Measurements from ENCODE around the gene LGALS9.

LGALS9 gene

GRCh38 chr17:27600471-27600870, 30.5 kb upstream of the LGALS9 start:
- no peak overlapping the region for H3K27ac ChIP-seq
- H3K9me3 ChIP-seq (ENCODE audit: severe bottlenecking) = no peaks in the 10 kb centered on the region
- H3K27me3 ChIP-seq (ENCODE audit: insufficient read depth, low read depth, severe bottlenecking) = no peaks in the 10 kb centered on the region
- peaks cover 57% of the 10 kb centered on the region for H3K36me3 ChIP-seq
- TF ChIP-seq CTCF (IDR thresholded peaks at IDR 0.05; ENCODE audit: low read depth, low read length) = no peak
- H3K4me3 ChIP-seq (ENCODE audit: low read depth, low read length) = no peak overlapping the region
- no peak for DNase-seq

GRCh38 chr17:27601069-27601974, 29.7 kb upstream of the LGALS9 start:
- peak; percentile 74 for DNase-seq
- Histone ChIP-seq H3K27ac (no peak overlapping the region), H3K4me3 (ENCODE audit: low read depth, low read length) (no peak overlapping the region), H3K27me3 (ENCODE audit: insufficient read depth, low read depth, severe bottlenecking) (no peaks in the 10 kb centered on the region), H3K36me3 (peaks cover 65% of the 10 kb centered on the region), H3K9me3 (ENCODE audit: severe bottlenecking) (no peaks in the 10 kb centered on the region)
- peak; percentile 86 for TF ChIP-seq CTCF (IDR thresholded peaks at IDR 0.05; ENCODE audit: low read depth, low read length)

- Histone ChIP-seq H3K27me3 (ENCODE audit: insufficient read depth, low read depth, severe bottlenecking) (no peaks in the 10 kb centered on the region), H3K27ac (no peak overlapping the region), H3K9me3 (ENCODE audit: severe bottlenecking) (no peaks in the 10 kb centered on the region), H3K4me3 (ENCODE audit: low read depth, low read length) (no peak overlapping the region), H3K36me3 (peaks cover 66% of the 10 kb centered on the region)
- no peak for TF ChIP-seq CTCF (IDR thresholded peaks at IDR 0.05; ENCODE audit: low read depth, low read length)
- no peak for DNase-seq
Observed at GRCh38 chr17:27601975-27602302, 29.0 kb upstream of the LGALS9 start.

- TF ChIP-seq CTCF (IDR thresholded peaks at IDR 0.05; ENCODE audit: low read depth, low read length) = peak; percentile 96
- H3K9me3 ChIP-seq (ENCODE audit: severe bottlenecking) = no peaks in the 10 kb centered on the region
- H3K27ac ChIP-seq = no peak overlapping the region
- H3K36me3 ChIP-seq = peaks cover 65% of the 10 kb centered on the region
- DNase-seq = peak; percentile 74
- H3K27me3 ChIP-seq (ENCODE audit: insufficient read depth, low read depth, severe bottlenecking) = no peaks in the 10 kb centered on the region
- H3K4me3 ChIP-seq (ENCODE audit: low read depth, low read length) = no peak overlapping the region
Observed at GRCh38 chr17:27602721-27603420, 28.1 kb upstream of the LGALS9 start.

GRCh38 chr17:27603421-27603770, 27.6 kb upstream of the LGALS9 start:
- Histone ChIP-seq H3K36me3 (peaks cover 65% of the 10 kb centered on the region), H3K4me3 (ENCODE audit: low read depth, low read length) (no peak overlapping the region), H3K9me3 (ENCODE audit: severe bottlenecking) (no peaks in the 10 kb centered on the region), H3K27ac (no peak overlapping the region), H3K27me3 (ENCODE audit: insufficient read depth, low read depth, severe bottlenecking) (no peaks in the 10 kb centered on the region)
- no peak for DNase-seq
- no peak for TF ChIP-seq CTCF (IDR thresholded peaks at IDR 0.05; ENCODE audit: low read depth, low read length)
